Stimulated activated CD8-positive, alpha-beta memory T cell treated with anti-CD3 and anti-CD28 coated beads, Interleukin-15, amount 100 ng/mL, for 1 hour (primary cell): ENCODE results near the gene DDX10.

Source experiments
- DNase-seq: peaks from one replicate; pipeline ENCODE4 v3.0.0-alpha.2; 2020; ENCODE audit warnings: low read depth

The DDX10 gene

GRCh38 chr11:108906826-108907225 lies 242.0 kb downstream of the DDX10 start:
- DNase-seq = no peak

GRCh38 chr11:108909041-108909440 lies 244.2 kb downstream of the DDX10 start:
- no peak for DNase-seq

- DNase-seq = no peak
Measured at GRCh38 chr11:108909921-108910320, 245.1 kb downstream of the DDX10 start.

GRCh38 chr11:108912581-108912980 lies 247.7 kb downstream of the DDX10 start:
- DNase-seq = no peak

- no peak for DNase-seq
Measured at GRCh38 chr11:108913204-108913603, 248.3 kb downstream of the DDX10 start.

- DNase-seq = no peak
Measured at GRCh38 chr11:108914211-108914610, 249.3 kb downstream of the DDX10 start.

GRCh38 chr11:108914981-108915380 lies 250.1 kb downstream of the DDX10 start:
- no peak for DNase-seq

GRCh38 chr11:108915666-108916065 lies 250.8 kb downstream of the DDX10 start:
- no peak for DNase-seq

- DNase-seq = no peak
Measured at GRCh38 chr11:108916290-108916689, 251.4 kb downstream of the DDX10 start.

- DNase-seq = no peak
Measured at GRCh38 chr11:108916935-108917334, 252.1 kb downstream of the DDX10 start.

GRCh38 chr11:108921211-108921610 lies 256.3 kb downstream of the DDX10 start:
- DNase-seq = no peak

- DNase-seq = no peak
Measured at GRCh38 chr11:108922241-108922640, 257.4 kb downstream of the DDX10 start.

GRCh38 chr11:108923413-108923812 lies 258.5 kb downstream of the DDX10 start:
- no peak for DNase-seq

- DNase-seq = no peak
Measured at GRCh38 chr11:108926171-108926840, 261.4 kb downstream of the DDX10 start.

GRCh38 chr11:108926841-108927577 lies 262.1 kb downstream of the DDX10 start:
- DNase-seq = no peak

- DNase-seq = no peak
Measured at GRCh38 chr11:108927791-108928545, 263.1 kb downstream of the DDX10 start.

- no peak for DNase-seq
Measured at GRCh38 chr11:108929241-108929640, 264.4 kb downstream of the DDX10 start.

- no peak for DNase-seq
Measured at GRCh38 chr11:108931168-108931567, 266.3 kb downstream of the DDX10 start.

- no peak for DNase-seq
Measured at GRCh38 chr11:108933630-108934029, 268.8 kb downstream of the DDX10 start.

- DNase-seq = no peak
Measured at GRCh38 chr11:108934289-108934688, 269.4 kb downstream of the DDX10 start.

GRCh38 chr11:108934696-108935095 lies 269.8 kb downstream of the DDX10 start:
- DNase-seq = no peak

GRCh38 chr11:108937746-108938145 lies 272.9 kb downstream of the DDX10 start:
- no peak for DNase-seq

- DNase-seq = no peak
Measured at GRCh38 chr11:108938604-108939003, 273.7 kb downstream of the DDX10 start.
